Gastrocnemius medialis (tissue), 4 donors: ENCODE data around the gene C11orf91.

Experiments
- POLR2A ChIP-seq, 2 donors: fragments of 450-650 bp; IDR thresholded peaks; one replicate each; pipeline ENCODE4 v1.6.1; 2017; ENCODE audit warnings: antibody characterized with exemption in 2 of 2, mild to moderate bottlenecking in 2 of 2, moderate library complexity in 2 of 2
- TF ChIP-seq, protein P1 (sequence below), 5 experiments: fragments of 450-650 bp in 3 of 5; fragments of 200-600 bp in 2 of 5; sonication (generic) in 2 of 5; IDR thresholded peaks in 4 of 5; conservative IDR thresholded peaks in 1 of 5; 1 replicate in 4 of 5; 2 replicates in 1 of 5; pipeline ENCODE4 v1.5.1; 2016 to 2019; ENCODE audit warnings: antibody characterized with exemption in 5 of 5, mild to moderate bottlenecking in 3 of 5, moderate library complexity in 3 of 5

DNA sequence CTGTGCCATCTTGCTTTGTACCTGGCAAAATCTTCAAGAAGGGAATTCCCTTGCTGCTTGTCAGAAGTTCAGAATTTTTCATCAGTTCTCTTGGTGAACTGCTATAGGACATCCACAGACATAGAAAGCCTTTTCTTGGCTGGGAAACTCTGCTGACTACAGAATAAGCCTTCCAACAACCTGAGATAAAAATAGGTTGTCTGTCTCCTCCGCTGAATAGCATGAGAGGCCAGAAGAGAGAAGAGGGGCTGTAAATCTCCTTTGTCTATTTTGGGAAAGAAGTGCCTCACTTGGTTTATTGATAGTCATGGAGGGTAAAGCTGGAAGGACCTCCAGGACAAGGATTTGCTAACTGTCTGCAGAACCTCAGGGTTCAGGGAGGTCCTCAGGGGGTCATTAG is 48.2 kb downstream of the C11orf91 start:
- TF ChIP-seq, protein P1, sequence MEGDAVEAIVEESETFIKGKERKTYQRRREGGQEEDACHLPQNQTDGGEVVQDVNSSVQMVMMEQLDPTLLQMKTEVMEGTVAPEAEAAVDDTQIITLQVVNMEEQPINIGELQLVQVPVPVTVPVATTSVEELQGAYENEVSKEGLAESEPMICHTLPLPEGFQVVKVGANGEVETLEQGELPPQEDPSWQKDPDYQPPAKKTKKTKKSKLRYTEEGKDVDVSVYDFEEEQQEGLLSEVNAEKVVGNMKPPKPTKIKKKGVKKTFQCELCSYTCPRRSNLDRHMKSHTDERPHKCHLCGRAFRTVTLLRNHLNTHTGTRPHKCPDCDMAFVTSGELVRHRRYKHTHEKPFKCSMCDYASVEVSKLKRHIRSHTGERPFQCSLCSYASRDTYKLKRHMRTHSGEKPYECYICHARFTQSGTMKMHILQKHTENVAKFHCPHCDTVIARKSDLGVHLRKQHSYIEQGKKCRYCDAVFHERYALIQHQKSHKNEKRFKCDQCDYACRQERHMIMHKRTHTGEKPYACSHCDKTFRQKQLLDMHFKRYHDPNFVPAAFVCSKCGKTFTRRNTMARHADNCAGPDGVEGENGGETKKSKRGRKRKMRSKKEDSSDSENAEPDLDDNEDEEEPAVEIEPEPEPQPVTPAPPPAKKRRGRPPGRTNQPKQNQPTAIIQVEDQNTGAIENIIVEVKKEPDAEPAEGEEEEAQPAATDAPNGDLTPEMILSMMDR (IDR thresholded peaks at IDR 0.05 in 4 of 5, conservative IDR thresholded peaks at IDR 0.05 in 1 of 5): no peak
- no peak for TF ChIP-seq POLR2A (IDR thresholded peaks at IDR 0.05)
